GM21526 (cell line): ENCODE data around the gene ADGRF5.

Experiments used
- ATAC-seq: cut with Tn5 transposase; IDR thresholded peaks from one replicate; pipeline ENCODE4 v1.9.1; 2021; ENCODE audit warnings: moderate library complexity; ENCODE audit not compliant: unreplicated experiment, low FRiP score

Gene ADGRF5

DNA sequence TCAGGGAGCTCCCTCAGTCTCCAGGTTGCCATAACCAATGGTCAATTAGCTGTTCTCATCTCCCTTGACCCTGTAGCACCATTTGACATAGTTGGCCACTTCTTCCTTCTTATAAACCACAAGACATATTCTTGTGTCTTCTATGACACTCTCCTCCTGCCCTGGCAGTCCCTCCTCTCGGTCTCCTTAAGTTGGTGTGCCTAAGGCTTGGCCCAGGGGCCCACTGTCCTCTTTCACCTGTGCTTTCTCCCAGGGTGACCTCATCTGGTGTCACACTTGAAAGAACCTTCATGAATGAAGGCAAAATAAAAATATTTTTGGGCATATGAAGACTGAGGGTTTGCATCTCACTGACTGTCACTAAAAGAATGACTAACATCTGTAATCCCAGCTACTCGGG lies 9.7 kb upstream of the ADGRF5 start:
- no peak for ATAC-seq

DNA sequence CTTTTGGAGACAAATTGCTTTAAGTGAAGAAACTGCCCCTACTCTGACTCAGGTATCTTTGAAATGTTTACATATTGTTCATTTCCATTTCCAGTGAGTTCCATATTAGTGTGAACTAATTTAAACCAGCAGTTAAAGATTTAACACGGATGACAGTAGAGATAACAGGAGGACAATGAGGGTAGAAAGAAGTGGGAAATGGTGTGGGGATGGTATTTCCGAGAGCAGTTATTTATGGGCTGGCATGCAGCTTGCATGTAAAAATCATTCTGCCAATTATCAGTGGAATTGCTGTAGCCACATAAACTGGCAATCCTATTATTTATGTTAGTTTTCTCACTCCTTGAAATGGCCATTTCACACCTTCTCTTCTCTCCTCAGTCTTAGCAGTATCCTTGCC lies 8.6 kb upstream of the ADGRF5 start:
- ATAC-seq = no peak

DNA sequence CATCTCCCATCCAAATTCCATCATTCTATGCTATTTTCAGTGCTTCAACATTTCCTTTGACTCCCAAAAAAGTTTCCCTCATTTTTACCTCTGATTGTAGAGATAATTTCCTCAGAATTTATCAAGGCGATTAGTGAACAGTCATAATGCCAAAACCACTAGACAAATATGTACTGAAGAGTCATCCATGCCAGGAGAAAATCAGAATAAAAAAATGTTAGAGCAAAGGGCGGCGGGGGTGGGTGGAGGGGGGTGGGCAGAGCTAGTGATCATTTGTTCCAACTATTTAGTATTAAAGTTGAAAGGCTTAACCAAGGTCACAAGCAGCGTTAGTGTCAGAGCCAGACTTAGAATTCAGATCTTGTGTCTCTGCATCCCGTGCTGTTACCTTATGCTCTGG lies 5.3 kb upstream of the ADGRF5 start:
- ATAC-seq = no peak

DNA sequence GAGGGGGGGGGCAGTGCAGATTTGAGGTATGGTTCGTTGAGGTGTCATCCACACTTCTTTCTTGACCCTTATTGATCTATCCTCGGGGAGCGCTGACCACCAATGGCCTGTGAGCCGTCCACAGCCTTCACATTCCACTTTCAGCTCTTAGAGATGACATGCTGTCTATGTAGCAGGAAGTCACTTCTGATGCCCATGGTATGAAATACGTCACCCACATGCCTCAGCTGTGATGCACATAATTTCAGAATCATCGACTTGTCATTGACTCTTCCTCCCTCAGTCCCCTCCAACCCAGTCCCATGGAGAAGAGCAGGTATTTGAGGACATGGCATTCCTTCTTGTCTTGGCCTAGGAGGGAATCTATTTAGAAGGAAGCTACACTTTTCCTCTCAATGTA lies 4.7 kb upstream of the ADGRF5 start:
- ATAC-seq = no peak

DNA sequence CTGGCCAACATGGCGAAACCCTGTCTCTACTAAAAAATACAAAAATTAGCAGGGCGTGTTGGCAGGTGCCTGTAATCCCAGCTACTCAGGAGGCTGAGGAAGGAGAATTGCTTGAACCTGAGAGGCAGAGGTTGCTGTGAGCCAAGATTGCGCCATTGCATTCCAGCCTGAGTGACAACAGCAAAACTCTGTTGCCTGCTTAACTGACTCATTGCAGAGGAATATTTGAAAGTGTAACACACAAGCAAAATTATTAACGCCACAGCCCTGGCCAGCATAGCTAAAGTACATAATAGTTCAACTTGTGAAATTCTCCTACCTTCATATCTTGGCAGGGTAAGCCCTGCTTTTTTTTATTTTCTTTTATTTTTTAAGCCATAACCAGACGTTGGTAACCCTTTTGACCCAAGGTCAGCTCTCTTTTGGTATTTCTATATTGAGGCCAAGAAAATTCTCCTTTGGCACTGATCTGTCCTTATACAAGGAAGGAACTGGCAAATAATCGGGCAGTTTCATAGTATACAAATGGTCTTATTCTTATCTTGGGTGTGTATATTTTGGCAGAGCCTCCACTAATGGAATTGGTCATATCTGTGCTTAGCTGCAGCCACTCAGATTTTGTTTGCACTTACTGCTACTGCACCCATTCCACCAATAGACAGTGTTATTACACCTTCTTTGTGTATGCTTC lies 4.0 kb upstream of the ADGRF5 start:
- no peak for ATAC-seq

DNA sequence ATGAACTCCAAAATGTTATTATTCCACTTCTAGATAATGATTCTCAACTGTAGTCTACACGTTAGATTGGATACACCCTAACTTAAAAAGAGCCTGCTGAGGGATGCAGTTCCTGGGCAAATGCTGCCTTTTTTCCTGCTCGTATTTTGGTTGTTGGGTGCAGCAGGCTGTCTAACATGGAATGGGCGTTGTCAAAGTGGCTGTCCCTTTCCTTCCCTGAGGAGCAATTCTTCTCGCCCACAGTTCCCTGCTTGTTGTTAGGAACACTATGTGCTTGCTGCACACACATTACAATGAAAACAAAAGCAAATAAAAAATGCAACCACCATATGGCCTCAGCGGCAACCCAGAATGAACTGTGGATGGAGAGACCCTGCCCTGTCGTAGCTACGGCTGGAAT lies 1.7 kb upstream of the ADGRF5 start:
- ATAC-seq = no peak

DNA sequence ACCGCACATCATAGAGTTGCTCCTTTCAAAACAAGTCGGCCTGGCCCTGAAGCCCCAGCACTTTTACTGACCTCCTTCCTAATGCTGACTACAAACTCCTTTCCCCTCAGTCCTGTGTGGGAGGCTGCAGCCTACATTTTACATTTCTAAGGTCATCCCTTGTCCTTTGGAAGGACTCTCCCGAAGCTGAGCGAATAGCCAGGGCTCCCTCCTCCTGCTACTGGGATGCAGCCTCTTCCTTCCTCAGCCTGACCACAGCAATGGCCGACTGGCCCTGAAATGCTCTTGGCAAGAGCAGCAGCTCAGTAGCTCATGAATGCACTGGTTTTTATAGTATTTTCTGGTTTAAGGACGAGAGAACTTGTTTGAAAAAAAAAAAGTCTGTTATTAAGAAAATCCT lies 679 bp downstream of the ADGRF5 start:
- no peak for ATAC-seq

DNA sequence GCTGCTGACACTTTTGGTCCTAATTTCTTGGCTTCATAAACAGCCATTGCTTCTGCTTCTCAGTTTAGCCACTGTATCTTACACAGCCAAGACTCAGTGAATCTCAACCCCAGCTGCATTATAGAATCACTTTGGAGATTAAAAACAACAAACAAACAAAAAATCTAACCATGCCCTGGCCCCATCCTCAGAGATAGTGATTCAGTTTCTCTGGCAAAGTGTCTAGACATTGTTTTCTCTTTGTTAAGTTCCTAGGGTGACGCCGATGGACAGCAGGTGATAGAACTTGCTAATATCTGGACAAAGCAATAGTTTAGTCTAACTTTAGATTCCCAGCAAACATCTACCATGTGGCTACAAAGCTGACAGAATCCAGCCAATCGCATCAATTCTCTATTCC lies 2.9 kb downstream of the ADGRF5 start:
- no peak for ATAC-seq

DNA sequence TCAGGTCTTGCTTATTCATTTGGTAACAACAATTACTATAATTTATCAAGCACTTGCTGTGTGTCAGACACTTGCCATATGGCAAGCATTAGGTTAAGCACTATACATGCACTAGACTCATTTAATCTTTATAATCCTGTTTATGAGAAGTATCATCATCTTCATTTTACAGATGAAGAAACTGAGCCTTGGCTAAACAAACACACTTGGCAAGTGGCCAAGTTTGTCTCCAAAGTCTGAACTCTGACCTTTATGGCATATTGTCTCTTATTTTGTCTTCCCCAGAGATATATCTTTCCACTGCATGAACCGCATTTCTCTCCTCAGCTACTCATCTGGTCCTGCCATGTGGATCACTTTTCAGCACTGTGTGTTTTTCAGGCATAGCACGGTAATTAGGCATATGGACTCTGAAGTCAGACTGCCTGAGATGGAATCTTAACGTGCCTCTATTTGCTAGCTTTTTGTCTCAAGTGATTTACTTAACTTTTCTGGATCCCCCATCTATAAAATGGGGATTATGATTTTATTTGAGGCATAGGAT lies 4.7 kb downstream of the ADGRF5 start:
- ATAC-seq = no peak

DNA sequence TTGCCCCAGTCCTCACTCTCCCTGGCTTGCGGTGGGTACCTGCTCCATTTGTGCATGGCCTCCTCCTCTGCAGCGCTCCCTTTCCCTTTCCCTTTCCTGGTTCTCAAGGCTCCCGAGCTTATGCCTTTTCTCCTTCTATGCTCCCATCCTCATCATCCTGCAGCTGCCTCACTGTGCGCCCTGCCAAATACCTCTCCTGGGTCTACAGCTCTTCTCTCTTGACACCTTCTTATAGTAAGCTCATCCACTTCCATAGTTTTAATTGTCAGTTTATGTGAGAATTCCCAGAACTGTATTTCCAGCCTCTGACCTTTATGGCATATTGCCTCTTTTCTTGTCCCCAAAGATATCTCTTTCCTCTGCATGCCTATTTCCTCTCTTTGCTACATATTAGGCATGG lies 5.9 kb downstream of the ADGRF5 start:
- no peak for ATAC-seq

DNA sequence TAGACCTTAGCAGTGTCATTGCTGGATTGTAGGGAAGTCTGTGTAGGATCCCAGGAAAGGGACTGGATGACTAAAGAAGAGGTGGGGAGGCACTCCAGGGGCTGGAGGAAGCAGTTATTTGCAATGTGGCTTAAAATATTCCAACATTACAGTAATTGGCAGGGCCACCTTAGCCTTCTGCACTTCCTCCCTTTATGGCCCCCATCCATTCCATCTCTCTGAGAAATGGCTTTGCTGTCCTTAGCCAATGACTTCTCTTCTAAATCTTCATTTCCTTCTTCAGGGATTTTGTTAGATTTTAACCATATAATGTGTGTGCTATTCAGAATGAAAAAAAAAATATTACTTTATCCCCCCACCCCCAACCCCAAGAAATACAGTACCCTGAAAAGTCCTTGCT lies 6.4 kb downstream of the ADGRF5 start:
- no peak for ATAC-seq

DNA sequence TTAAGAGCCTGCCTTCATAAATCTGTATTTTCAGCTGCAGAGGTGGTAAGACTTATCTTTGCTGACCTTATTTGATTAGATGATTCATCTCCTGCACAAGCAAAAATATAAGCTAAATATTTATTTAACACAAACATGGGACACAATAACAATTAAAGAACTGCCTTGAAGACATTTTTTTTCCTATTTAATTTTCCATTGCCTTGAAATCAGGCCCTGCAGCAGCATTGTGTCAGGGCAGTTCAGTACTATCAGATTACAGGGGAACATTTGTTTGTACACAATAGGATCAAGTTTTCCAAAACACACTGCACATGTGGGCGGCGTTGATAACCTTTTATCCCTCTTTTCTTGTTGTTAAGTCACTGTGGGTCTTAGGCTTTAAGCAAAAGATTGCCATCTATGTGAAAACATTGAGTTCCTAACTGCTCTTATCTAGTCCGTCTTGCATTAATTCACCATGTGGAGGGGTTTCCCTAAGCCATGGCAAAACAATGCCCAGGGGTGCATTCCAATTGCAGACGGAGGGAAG lies 7.4 kb downstream of the ADGRF5 start:
- ATAC-seq = no peak

DNA sequence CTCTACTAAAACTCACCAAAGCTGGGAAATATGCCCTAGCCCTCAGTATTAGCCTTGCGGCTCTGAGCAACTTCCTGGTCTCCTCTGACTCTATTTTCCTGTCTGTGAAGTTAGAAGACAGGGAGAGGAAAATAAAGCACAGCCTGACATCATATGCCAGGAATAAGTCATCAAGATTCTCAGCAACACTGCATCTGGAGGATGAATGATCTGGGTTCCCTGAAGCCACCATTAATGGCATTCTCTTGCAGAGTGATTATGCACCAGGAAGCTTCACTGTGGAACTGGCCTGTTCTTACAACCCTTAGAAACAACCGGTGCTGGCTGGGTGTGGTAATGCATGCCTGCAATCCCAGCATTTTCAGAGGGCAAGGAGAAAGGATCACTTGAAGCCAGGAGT lies 12.4 kb downstream of the ADGRF5 start:
- ATAC-seq = no peak

DNA sequence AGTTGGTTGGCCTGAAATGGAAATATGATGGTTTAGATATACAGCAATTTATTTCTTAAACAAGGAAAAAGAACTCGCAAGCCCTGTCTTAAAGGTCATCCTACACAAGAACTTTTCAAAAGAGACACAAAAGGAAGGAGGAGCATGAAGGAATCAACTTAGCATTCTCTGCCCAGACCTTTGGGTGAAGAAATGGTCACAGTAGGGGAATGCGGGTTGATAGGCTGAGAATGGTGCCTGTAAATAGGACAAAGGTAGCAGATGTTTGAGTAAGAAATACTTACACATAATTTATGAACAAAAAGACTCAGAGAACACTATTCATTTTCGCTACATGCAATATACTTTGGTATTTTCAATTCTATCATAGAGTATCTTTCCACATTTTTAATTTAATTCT lies 15.0 kb downstream of the ADGRF5 start:
- no peak for ATAC-seq

DNA sequence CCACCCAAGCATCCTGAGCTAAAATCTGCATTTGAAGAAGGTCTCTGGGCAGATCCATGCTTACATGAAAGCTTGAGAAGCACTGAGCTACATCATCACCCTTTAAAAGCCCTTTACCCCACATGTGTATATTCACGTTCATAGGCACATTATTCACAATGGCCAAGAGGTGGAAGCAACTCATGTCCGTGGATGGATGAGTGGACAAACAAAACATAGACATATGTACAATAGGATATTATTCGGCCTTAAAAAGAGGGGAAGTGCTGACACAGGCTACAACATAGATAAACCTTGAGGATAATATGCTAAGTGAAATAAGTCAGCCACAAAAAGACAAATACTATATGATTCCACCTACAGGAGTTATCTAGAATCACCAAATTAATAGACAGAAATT lies 17.6 kb downstream of the ADGRF5 start:
- ATAC-seq = no peak

DNA sequence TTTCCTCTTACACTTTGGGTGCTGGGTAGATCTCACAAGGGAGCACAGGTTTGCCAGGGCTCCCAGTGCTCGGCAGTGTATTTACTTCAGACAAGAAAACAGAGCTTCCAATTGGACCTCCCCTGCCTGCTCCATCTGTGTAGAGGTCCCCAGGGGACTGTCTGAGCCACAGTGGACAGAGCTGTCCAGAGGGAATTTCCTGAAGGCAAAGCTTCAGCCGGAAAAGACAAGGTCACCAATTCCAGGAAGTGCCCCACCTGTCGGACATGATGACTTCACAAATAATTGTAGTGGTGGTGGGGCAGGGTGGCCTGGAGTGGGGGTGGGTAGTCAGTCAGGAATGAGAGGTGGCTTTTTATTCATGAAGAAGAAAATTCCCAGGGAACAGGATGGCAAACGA lies 18.6 kb downstream of the ADGRF5 start:
- ATAC-seq = no peak

DNA sequence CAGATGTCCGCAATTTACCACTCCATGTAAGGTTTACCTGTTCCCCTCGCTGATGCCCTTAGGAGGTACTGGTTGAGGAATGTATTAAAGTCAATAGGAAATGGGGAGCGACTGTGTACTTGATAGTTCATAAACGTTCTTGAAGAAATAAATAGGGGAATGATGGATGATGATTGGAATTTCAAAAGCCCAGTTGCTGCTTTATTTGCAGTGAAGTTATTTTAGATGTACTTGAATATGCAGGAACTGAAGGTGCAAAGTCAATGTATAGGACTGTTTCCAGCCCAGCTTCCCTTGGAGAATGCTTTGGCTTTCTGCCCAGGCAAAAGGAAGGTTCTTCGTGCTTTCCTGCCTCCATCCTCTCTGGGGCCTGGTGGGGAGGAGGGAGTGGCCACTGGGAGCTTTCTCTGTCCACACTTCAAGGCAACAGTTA lies 19.8 kb downstream of the ADGRF5 start:
- no peak for ATAC-seq

DNA sequence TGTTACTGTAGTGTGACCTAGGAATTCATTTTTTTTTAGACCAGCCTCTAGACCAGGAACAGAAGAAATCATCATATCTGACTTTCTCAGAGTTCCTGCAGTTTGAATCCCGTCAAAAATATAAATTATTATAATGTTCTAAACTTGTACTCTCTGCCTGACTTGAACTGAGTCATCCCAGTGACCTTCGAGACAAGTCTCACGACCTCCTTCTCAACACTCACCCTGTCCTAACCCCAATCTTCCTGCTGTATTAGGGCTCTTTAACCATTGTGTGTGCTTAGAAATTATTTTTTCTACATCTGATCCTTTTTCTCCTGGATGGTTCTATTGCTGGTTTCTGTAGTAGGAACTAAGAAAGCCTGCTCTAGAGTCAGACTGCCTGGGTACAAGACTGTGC lies 21.5 kb downstream of the ADGRF5 start:
- no peak for ATAC-seq

DNA sequence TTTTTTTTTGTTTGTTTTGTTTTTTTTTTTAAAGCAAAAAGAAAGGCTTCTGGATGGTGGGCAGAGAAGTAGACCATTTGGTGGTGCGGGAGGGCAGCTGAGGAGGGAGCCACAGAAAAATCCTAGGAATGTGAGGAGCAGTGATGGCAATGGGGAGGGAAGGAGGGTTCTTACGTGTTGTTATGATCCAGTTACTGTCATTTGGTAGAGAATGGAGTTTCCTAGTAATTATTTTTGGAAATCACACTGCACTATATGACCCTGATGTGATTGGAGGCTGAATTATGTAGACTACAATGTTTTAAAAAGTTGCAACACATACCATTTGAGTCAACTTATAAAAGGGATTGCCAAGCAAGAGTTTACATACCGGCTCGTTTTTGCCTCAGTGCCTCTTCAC lies 22.1 kb downstream of the ADGRF5 start:
- ATAC-seq = no peak

DNA sequence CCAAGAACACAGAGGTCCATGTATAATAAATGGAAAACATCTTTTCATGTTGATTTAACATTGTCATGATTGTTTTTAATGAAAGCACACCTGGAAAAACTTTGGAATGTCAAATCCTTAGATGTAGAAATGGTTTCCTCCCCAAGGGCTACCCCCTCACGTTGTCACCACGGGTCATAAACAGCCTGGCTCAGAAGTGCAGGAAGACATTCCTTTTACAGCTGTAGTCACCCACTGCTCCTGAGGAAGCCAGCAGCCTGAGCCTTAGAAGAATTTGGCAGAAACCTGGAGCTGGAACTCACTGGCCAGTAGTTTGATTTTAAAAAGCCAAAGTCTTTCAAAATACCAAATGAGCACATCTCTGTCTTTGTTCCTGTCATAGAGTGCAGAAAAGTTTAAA lies 23.7 kb downstream of the ADGRF5 start:
- ATAC-seq = no peak

DNA sequence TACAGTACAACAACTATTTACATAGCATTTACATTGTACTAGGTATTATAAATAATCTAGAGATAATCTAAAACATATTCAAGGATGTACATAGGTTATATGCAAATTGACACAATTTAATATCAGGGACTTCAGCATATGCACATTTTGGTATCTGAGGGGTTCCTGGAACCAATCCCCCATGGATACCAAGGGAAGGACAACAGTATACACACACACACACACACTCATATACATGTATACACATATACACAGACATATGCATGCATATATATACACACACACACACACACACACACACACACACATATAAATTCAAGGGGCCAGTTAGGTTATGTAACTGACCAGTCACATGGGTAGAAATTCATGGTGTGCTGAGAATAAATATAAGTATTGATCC lies 24.9 kb downstream of the ADGRF5 start:
- no peak for ATAC-seq

DNA sequence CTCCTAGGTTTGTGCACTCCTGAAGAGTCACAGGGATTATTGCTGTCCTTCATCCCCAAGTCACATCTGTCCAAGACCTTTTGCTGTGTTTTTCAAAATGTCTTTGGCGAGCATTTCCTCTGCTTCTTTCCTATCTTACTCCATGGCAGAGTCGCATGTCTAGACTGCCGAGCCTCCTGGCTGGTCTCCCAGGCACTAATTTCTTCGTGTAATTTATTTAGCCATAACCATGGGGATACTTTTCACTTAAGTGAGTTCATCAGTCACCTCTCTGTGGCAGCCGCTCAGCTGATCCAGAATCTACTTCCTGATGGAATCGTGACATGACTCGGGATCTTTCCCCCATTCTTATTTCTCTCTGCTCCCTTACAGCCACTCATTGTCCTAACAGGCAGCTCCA lies 25.8 kb downstream of the ADGRF5 start:
- ATAC-seq = no peak

DNA sequence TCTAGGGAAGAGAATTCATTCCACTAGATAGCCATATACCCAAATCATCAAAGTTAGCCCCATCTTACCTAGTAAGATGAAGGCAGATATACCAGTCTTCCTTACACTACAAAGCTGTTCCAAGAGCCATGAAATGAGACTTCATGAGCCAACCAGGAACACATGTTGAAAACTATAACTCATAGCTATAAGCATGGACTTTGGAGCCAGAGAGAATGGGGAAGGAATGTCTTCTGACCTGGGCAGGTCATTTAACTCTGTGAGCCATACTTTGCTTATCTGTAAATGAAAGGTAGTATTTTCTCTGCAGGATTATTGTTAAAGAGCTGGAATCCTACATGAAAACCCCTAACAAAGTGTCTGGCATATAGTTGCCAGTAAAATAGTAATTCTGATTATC lies 27.3 kb downstream of the ADGRF5 start:
- no peak for ATAC-seq
